ENCODE measurements around the gene TMEM267. TPM values are rescaled to one million over a fixed set of nuclear protein-coding genes. Genes with fewer than 3 reads are reported as not detected.

Gene TMEM267
- total RNA-seq, 1 donor from 2014 or later: 12.7 TPM

DNA sequence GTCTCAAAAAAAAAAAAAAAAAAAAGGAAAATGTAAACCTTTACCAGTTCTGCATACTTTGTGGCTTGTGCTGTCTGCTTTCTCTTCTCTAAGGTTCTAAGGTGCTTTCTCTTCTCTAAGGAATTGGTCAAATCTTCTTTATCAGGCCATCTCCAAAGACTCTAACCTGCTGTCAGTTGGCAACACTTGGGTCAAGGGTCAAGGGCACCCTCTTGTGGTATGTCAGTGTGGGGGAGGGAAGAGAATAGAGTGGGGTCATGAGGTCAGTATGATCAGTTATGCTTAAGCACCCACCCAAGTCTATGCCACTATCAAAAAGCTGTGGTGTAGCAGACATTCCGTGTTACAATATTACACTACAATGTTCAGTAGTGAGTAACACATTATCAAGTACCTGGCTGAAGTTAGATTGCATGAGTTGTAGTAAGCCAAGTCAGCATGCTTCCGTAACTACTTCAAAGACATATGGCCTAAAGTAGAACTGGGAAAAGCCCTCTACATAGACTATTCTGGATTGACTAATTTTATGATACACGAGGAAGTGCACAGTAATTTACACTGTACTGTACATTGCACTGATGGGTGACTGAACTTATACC lies 46.5 kb downstream of the TMEM267 start:
- no peaks in the 10 kb centered on the region for H3K27me3 ChIP-seq (ENCODE audit: low read depth)
- DNase-seq (no peak), ATAC-seq (peak; percentile 27 to 59)
- no peaks in the 10 kb centered on the region for H3K9me3 ChIP-seq
- intact Hi-C loops (cut with DNase I): no loop called here
- H3K36me3 ChIP-seq: no peaks in the 10 kb centered on the region
- TF ChIP-seq CTCF (IDR thresholded peaks at IDR 0.05): no peak
- peaks cover 12% of the 10 kb centered on the region for H3K4me1 ChIP-seq
- H3K4me3 ChIP-seq: no peak overlapping the region
- no peak overlapping the region for H3K27ac ChIP-seq

DNA sequence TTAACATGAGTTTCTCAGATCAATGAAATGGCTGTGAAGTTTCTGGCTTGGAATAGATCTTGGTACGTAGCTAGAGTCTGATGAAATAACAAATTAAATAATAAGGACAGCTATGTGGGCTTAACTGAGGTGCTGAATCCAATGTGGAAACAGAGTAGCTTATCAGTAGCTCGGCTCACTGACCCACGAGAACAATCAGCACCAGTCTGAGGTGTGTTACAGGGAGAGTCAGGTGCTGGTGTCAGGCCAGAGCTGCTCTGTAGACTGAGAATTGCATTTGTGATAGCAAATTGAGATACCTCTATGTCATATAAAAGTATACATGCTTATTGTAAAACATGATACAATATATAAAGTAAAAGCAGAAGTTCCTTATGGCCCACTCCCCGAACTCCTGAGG lies 50.3 kb downstream of the TMEM267 start:
- Histone ChIP-seq H3K27me3 (ENCODE audit: low read depth) (no peaks in the 10 kb centered on the region), H3K36me3 (no peaks in the 10 kb centered on the region), H3K4me3 (no peak overlapping the region), H3K27ac (no peak overlapping the region), H3K9me3 (no peaks in the 10 kb centered on the region), H3K4me1 (peaks cover 12% of the 10 kb centered on the region)
- ATAC-seq (no peak), DNase-seq (no peak)
- TF ChIP-seq CTCF (IDR thresholded peaks at IDR 0.05): no peak
- intact Hi-C loops (cut with DNase I): no loop called here

DNA sequence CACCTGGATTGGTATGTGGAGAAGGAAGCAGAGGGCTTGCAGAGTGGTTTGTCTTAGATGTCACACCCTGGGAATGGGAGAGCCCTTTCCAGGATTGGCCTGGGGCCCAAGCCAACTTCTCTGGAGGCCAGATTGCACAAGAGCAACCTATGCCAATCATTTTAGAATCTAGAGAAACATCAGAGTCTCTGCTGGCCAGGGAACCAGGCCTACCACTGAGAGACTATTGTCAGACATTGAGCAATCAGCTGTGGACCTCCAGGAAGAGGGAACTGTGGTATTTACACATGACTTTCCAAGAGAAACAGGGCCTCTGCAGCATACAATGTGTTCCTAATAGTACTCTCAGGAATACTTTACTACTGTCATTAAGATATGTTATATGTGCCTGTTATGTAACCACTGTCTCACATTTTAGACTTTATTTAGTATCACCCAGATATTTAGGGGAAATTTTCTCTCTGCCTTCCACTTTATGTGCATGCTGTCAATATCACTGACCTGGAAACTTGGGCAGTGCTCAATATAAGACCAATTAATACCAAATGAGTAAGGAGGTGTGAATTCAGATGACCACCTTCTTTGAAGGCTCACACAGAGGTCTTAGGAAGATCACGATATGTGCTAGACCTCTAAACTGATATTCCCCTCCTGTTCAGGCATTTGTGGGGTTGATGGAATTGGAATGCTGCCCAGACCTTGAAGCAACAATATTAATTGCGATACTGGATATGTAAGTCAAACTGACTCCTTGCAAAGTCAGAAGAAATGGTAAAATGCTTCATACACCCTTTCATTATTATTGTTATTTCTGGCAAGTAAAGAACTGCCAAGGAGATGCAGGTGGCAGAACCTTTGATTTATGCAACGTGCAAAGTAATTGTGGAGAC lies 50.9 kb downstream of the TMEM267 start:
- Histone ChIP-seq H3K36me3 (no peaks in the 10 kb centered on the region), H3K4me3 (no peak overlapping the region), H3K27me3 (ENCODE audit: low read depth) (no peaks in the 10 kb centered on the region), H3K4me1 (peaks cover 12% of the 10 kb centered on the region), H3K27ac (no peak overlapping the region), H3K9me3 (no peaks in the 10 kb centered on the region)
- ATAC-seq (peak; percentile 87 to 89), DNase-seq (peak; percentile 82)
- no peak for TF ChIP-seq CTCF (IDR thresholded peaks at IDR 0.05)
- intact Hi-C loops (cut with DNase I): no loop called here

- intact Hi-C loops (cut with DNase I): no loop called here
- no peak for TF ChIP-seq CTCF (IDR thresholded peaks at IDR 0.05)
- no peaks in the 10 kb centered on the region for H3K9me3 ChIP-seq
- no peak overlapping the region for H3K27ac ChIP-seq
- ATAC-seq (no peak), DNase-seq (no peak)
- H3K27me3 ChIP-seq (ENCODE audit: low read depth): no peaks in the 10 kb centered on the region
- no peaks in the 10 kb centered on the region for H3K36me3 ChIP-seq
- H3K4me3 ChIP-seq: no peak overlapping the region
- peaks cover 12% of the 10 kb centered on the region for H3K4me1 ChIP-seq
These were observed 54.0 kb downstream of the TMEM267 start for GRCh38 chr5:43429706-43430105.

DNA sequence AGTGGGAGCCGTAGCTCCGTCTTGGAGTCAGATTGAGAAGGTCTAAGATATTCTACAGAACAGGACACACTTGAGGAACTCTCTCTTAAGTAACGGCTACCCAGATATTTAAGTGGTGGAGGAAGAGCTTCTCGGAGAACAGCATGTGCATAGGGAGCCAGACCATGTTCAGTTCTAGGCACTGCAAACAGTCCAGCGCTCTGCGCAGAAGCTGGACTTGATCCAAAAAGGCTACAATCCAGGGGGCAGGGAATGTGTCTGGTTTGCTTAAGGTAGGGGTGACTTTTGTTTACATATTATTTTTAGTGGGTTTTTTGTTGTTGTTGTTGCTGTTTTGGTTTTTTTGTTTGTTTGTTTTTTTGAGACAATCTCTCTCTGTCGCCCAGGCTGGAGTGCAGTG lies 54.6 kb downstream of the TMEM267 start:
- no peak for ATAC-seq
- no peaks in the 10 kb centered on the region for H3K27me3 ChIP-seq (ENCODE audit: low read depth)
- H3K4me1 ChIP-seq: peaks cover 12% of the 10 kb centered on the region
- no peak overlapping the region for H3K4me3 ChIP-seq
- H3K27ac ChIP-seq: no peak overlapping the region
- TF ChIP-seq CTCF (IDR thresholded peaks at IDR 0.05): no peak
- no peaks in the 10 kb centered on the region for H3K9me3 ChIP-seq
- intact Hi-C loops (cut with DNase I): no loop called here
- H3K36me3 ChIP-seq: no peaks in the 10 kb centered on the region
- no peak for DNase-seq

Measured in lower lobe of right lung (tissue), 2 donors.